Calu3 (cell line): ENCODE results near the gene SRCAP. TPM values are rescaled to one million over a fixed set of nuclear protein-coding genes. Genes with fewer than 3 reads are reported as not detected.
A peak's percentile ranks its signal among the peaks of the same experiment; 100 is the strongest.

Source experiments
- BruUV-seq: library from RNA; stranded (reverse); fragments of 400-500 nt; replicated peaks from 2 replicates; lab custom pipeline; 2021; lab: Mats Ljungman, UMichigan
- CTCF ChIA-PET: fragments of 300-600 bp; sonication (Branson Sonifier 250); formaldehyde crosslinking; loops from one replicate; lab custom pipeline; 2022; ENCODE audit warnings: antibody characterized with exemption; lab: Charles Lee
- DNase-seq: peaks from one replicate; pipeline ENCODE4 v3.0.0; 2022
- H3K27ac Mint-ChIP-seq: one replicate; pipeline ENCODE4 v1.8.0; 2022; ENCODE audit warnings: mixed read lengths; ENCODE audit not compliant: unreplicated experiment
- H3K27me3 Mint-ChIP-seq: one replicate; pipeline ENCODE4 v1.8.0; 2022; ENCODE audit warnings: mixed read lengths; ENCODE audit not compliant: unreplicated experiment
- H3K36me3 Mint-ChIP-seq: one replicate; pipeline ENCODE4 v1.8.0; 2022; ENCODE audit warnings: mild to moderate bottlenecking, moderate library complexity, mixed read lengths; ENCODE audit not compliant: insufficient read depth, unreplicated experiment
- H3K4me1 Mint-ChIP-seq: one replicate; pipeline ENCODE4 v1.8.0; 2022; ENCODE audit warnings: mild to moderate bottlenecking, low read depth, mixed read lengths; ENCODE audit not compliant: unreplicated experiment
- H3K4me3 Mint-ChIP-seq: one replicate; pipeline ENCODE4 v1.8.0; 2022; ENCODE audit warnings: mild to moderate bottlenecking, low read depth, moderate library complexity, mixed read lengths; ENCODE audit not compliant: unreplicated experiment
- H3K9me3 Mint-ChIP-seq: one replicate; pipeline ENCODE4 v1.8.0; 2022; ENCODE audit warnings: low read depth, mixed read lengths; ENCODE audit not compliant: unreplicated experiment
- CTCF ChIP-seq: fragments of 200-600 bp; IDR thresholded peaks from one replicate; pipeline ENCODE4 v1.8.0; 2022; ENCODE audit warnings: antibody characterized with exemption; ENCODE audit not compliant: unreplicated experiment
- intact Hi-C: fragments of 100-400 bp; cut with micrococcal nuclease; formaldehyde crosslinking; loops from one replicate; pipeline ENCODE4 v1.10.0; 2022; ENCODE audit not compliant: unreplicated experiment
- total RNA-seq: library from RNA; stranded (reverse); gene quantifications from 2 replicates; pipeline ENCODE4 v1.2.3, GENCODE V29; 2022

SRCAP gene
- total RNA-seq, 1 experiment from 2014 or later = 84.6 TPM

- peak overlapping the region; percentile 99 for H3K27ac Mint-ChIP-seq
- peak overlapping the region; percentile 96 for H3K4me3 Mint-ChIP-seq
- intact Hi-C loops = loop anchor here (5.0 kb wide), 1 partner anchor 40 kb away; the partner anchor contains the start of gene FBRS
- no peaks in the 10 kb centered on the region for H3K9me3 Mint-ChIP-seq
- H3K36me3 Mint-ChIP-seq = peaks cover 63% of the 10 kb centered on the region
- DNase-seq = no peak
- H3K4me1 Mint-ChIP-seq = peaks cover 33% of the 10 kb centered on the region
- CTCF ChIA-PET = interaction anchor here (0.8 to 1.2 kb wide), 2 partner anchors 47 to 302 kb away, joined by 3 read pairs; partner anchors contain the start of genes PRR14 and ZNF48
- TSS peak; percentile 67 for BruUV-seq
- peaks cover 7% of the 10 kb centered on the region for H3K27me3 Mint-ChIP-seq
- TF ChIP-seq CTCF = no peak
These were observed 1.5 kb upstream of the SRCAP start for GRCh38 chr16:30697264-30698138.

- Mint-ChIP-seq H3K27me3 (no peaks in the 10 kb centered on the region), H3K4me1 (peaks cover 33% of the 10 kb centered on the region), H3K27ac (peak overlapping the region; percentile 99), H3K4me3 (peak overlapping the region; percentile 96), H3K36me3 (peaks cover 71% of the 10 kb centered on the region), H3K9me3 (no peaks in the 10 kb centered on the region)
- no TSS peak for BruUV-seq
- no peak for TF ChIP-seq CTCF
- intact Hi-C loops = loop anchor here (5.0 kb wide), 1 partner anchor 41 kb away; the partner anchor contains the start of gene FBRS
- CTCF ChIA-PET = no interaction called here
- DNase-seq = peak; percentile 99
These were observed 694 bp upstream of the SRCAP start for GRCh38 chr16:30698139-30698815.

GRCh38 chr16:30699615-30700099 is 686 bp downstream of the SRCAP start:
- CTCF ChIA-PET = no interaction called here
- H3K36me3 Mint-ChIP-seq = peaks cover 84% of the 10 kb centered on the region
- peak; percentile 16 for DNase-seq
- TF ChIP-seq CTCF = no peak
- peak overlapping the region; percentile 99 for H3K27ac Mint-ChIP-seq
- TSS peak; percentile 40 for BruUV-seq
- peak overlapping the region; percentile 96 for H3K4me3 Mint-ChIP-seq
- H3K9me3 Mint-ChIP-seq = no peaks in the 10 kb centered on the region
- peaks cover 25% of the 10 kb centered on the region for H3K4me1 Mint-ChIP-seq
- H3K27me3 Mint-ChIP-seq = no peaks in the 10 kb centered on the region
- intact Hi-C loops = loop anchor here (5.0 kb wide), 1 partner anchor 42 kb away; the partner anchor contains the start of gene FBRS

- intact Hi-C loops = no loop called here
- no peak for TF ChIP-seq CTCF
- Mint-ChIP-seq H3K36me3 (peaks cover 82% of the 10 kb centered on the region), H3K4me1 (peaks cover 25% of the 10 kb centered on the region), H3K9me3 (no peaks in the 10 kb centered on the region), H3K27ac (no peak overlapping the region), H3K27me3 (no peaks in the 10 kb centered on the region), H3K4me3 (peak overlapping the region; percentile 96)
- DNase-seq = no peak
- CTCF ChIA-PET = no interaction called here
- no TSS peak for BruUV-seq
These were observed 1.5 kb downstream of the SRCAP start for GRCh38 chr16:30700491-30700890.
